GM12878 (cell line): Measurements from ENCODE around the gene ATL1. TPM values are rescaled to one million over a fixed set of nuclear protein-coding genes. Genes with fewer than 3 reads are reported as not detected.
A peak's percentile ranks its signal among the peaks of the same experiment; 100 is the strongest.

Source experiments
- ATAC-seq: fragments of 200-7000 bp; cut with Tn5 transposase; 3 replicates; pipeline ENCODE4 v1.9.1; 2020; ENCODE audit warnings: mild to moderate bottlenecking, moderate library complexity
- BruUV-seq: library from RNA; stranded (reverse); fragments of 400-500 nt; replicated peaks from 2 replicates; lab custom pipeline; 2021; lab: Mats Ljungman, UMichigan
- CTCF ChIA-PET: fragments of 300-600 bp; sonication (Branson Sonifier 250); formaldehyde crosslinking; extraction: SDS; loops from one replicate; lab custom pipeline; 2021; ENCODE audit warnings: inconsistent platforms; lab: Yijun Ruan, JAX
- POLR2A ChIA-PET: fragments of 350-600 bp; formaldehyde crosslinking; extraction: SDS; loops from one replicate; lab custom pipeline; 2021; ENCODE audit warnings: inconsistent platforms; lab: Charles Lee
- RAD21 ChIA-PET: fragments of 300-600 bp; sonication (Branson Sonifier 250); formaldehyde crosslinking; loops from one replicate; lab custom pipeline; 2023; ENCODE audit warnings: antibody characterized with exemption; ENCODE audit not compliant: unreplicated experiment; lab: Charles Lee
- SMC1A ChIA-PET: fragments of 300-600 bp; sonication (Branson Sonifier 250); formaldehyde crosslinking; loops from one replicate; lab custom pipeline; 2023; ENCODE audit not compliant: unreplicated experiment, uncharacterized antibody; lab: Charles Lee
- DNase-seq: peaks from one replicate; pipeline ENCODE4 v3.0.0-alpha.2; 2011; ENCODE audit warnings: low read depth, low spot score
- FAIRE-seq: peaks from 3 replicates; lab custom pipeline; 2011; peaks lifted over from hg19 to GRCh38; lab: Jason Lieb, UNC
- H2AFZ ChIP-seq: 2 replicates; pipeline ENCODE4 v1.6.0; 2011; ENCODE audit warnings: low read depth, low read length, control low read depth; ENCODE audit not compliant: control insufficient read depth
- H3K27ac ChIP-seq: 2 replicates; pipeline ENCODE4 v1.5.1; 2011; ENCODE audit warnings: control low read depth; ENCODE audit not compliant: control insufficient read depth, insufficient read depth
- H3K27me3 ChIP-seq, 2 experiments: replicated peaks in 1 of 2; 2 replicates each; pipeline versions ENCODE4 v1.6.0 to v1.6.1; 2011; ENCODE audit warnings: low read length in 1 of 2; ENCODE audit not compliant: control insufficient read depth in 2 of 2, insufficient read depth in 2 of 2
- H3K36me3 ChIP-seq, 2 experiments: 2 replicates each; pipeline ENCODE4 v1.5.1; 2011; ENCODE audit warnings: low read length in 1 of 2; ENCODE audit not compliant: control insufficient read depth in 2 of 2, insufficient read depth in 2 of 2
- H3K4me1 ChIP-seq: 2 replicates; pipeline ENCODE4 v1.6.1; 2011; ENCODE audit warnings: mild to moderate bottlenecking, low read length, moderate library complexity, mixed read lengths; ENCODE audit not compliant: control insufficient read depth, insufficient read depth
- H3K4me2 ChIP-seq: 2 replicates; pipeline ENCODE4 v1.6.0; 2011; ENCODE audit warnings: control low read depth; ENCODE audit not compliant: control insufficient read depth, insufficient read depth
- H3K4me3 ChIP-seq: fragments of 200-600 bp; sonication (generic); 2 replicates; pipeline ENCODE4 v1.5.1; 2016
- H3K79me2 ChIP-seq: 2 replicates; pipeline ENCODE4 v1.6.0; 2011; ENCODE audit warnings: low read length; ENCODE audit not compliant: control insufficient read depth, insufficient read depth
- H3K9ac ChIP-seq: 2 replicates; pipeline ENCODE4 v1.8.0; 2011; ENCODE audit warnings: low read length, control low read depth, mixed read lengths; ENCODE audit not compliant: control insufficient read depth, insufficient read depth
- H3K9me3 ChIP-seq: replicated peaks from 3 replicates; pipeline ENCODE4 v1.5.1; 2011; ENCODE audit warnings: mild to moderate bottlenecking, low read length; ENCODE audit not compliant: control insufficient read depth, insufficient read depth
- H4K20me1 ChIP-seq: 2 replicates; pipeline ENCODE4 v1.6.0; 2011; ENCODE audit not compliant: control insufficient read depth, insufficient read depth
- DPF2 ChIP-seq: fragments of 450-650 bp; IDR thresholded peaks from 2 replicates; pipeline ENCODE4 v1.6.1; 2017; ENCODE audit warnings: mild to moderate bottlenecking
- EED ChIP-seq: sonication (generic); IDR thresholded peaks from 2 replicates; pipeline ENCODE4 v1.6.1; 2016; ENCODE audit warnings: antibody characterized with exemption, low read depth
- IKZF1 ChIP-seq: fragments of 450-650 bp; conservative IDR thresholded peaks from 2 replicates; pipeline ENCODE4 v1.6.1; 2017; ENCODE audit warnings: antibody characterized with exemption, mild to moderate bottlenecking
- IKZF2 ChIP-seq, 2 experiments: fragments of 450-650 bp; IDR thresholded peaks; 2 replicates each; pipeline ENCODE4 v1.6.1; 2017; ENCODE audit warnings: mild to moderate bottlenecking in 2 of 2, moderate library complexity in 2 of 2
- SIX5 ChIP-seq: IDR thresholded peaks from 2 replicates; pipeline ENCODE4 v1.6.1; 2011; ENCODE audit warnings: mild to moderate bottlenecking, low read depth, low read length, moderate library complexity; ENCODE audit not compliant: severe bottlenecking
- TCF3 ChIP-seq: IDR thresholded peaks from 2 replicates; pipeline ENCODE4 v1.6.1; 2012; ENCODE audit warnings: low read depth, mild to moderate bottlenecking, low read length, borderline replicate concordance; ENCODE audit not compliant: insufficient read depth
- ZBTB40 ChIP-seq: fragments of 450-650 bp; IDR thresholded peaks from 2 replicates; pipeline ENCODE4 v1.6.1; 2016; ENCODE audit warnings: mild to moderate bottlenecking, moderate library complexity, borderline replicate concordance
- ZSCAN29 ChIP-seq: fragments of 450-650 bp; IDR thresholded peaks from 2 replicates; pipeline ENCODE4 v1.6.1; 2017; ENCODE audit warnings: mild to moderate bottlenecking, moderate library complexity
- WGBS: methylation state at CpG from one replicate; pipeline ENCODE4 v1.1.6; 2016; ENCODE audit warnings: low lambda C conversion rate; ENCODE audit not compliant: insufficient replicate concordance, insufficient coverage; ENCODE audit errors: missing lambda C conversion rate; 5-methylcytosine and 5-hydroxymethylcytosine counted together
- in situ Hi-C: fragments of 300-500 bp; cut with MboI; formaldehyde crosslinking; loops from 9 replicates; pipeline ENCODE4 v1.14.3; 2018; ENCODE audit warnings: mixed read lengths
- intact Hi-C: fragments of 100-400 bp; cut with micrococcal nuclease; formaldehyde crosslinking; loops from one replicate; pipeline ENCODE4 v1.14.2; 2022; ENCODE audit not compliant: unreplicated experiment
- polyA plus RNA-seq, 11 experiments: library from polyadenylated mRNA; depleted of rRNA in 4 of 11; unstranded in 6 of 11; stranded (reverse) in 5 of 11; fragments of >200 nt; fragmentation: Nextera tagmentation in 4 of 11; fragmentation: Illumina TruSeq in 1 of 11; extraction: Ambion mirVana in 4 of 11; extraction: Trizol in 1 of 11; gene quantifications; 1 replicate in 1 of 11; 2 replicates in 10 of 11; pipeline versions ENCODE4 v1.2.1 to v1.2.3, GENCODE V29; 2011 to 2016; ENCODE audit warnings: inconsistent platforms in 2 of 11, missing spikeins in 2 of 11, low read depth in 1 of 11
- total RNA-seq, 4 experiments: library from RNA; depleted of rRNA in 3 of 4; stranded (reverse); fragments of >200 nt in 3 of 4; fragmentation: Illumina TruSeq in 1 of 4; extraction: Trizol in 1 of 4; gene quantifications; 2 replicates each; pipeline versions ENCODE4 v1.2.1 to v1.2.3, GENCODE V29; 2013 to 2021
- TF ChIP-seq, protein P1 (sequence below): fragments of 450-650 bp; IDR thresholded peaks from 2 replicates; pipeline ENCODE4 v1.6.1; 2017; ENCODE audit warnings: mild to moderate bottlenecking, moderate library complexity
- TF ChIP-seq, protein P2 (sequence below): IDR thresholded peaks from 2 replicates; pipeline ENCODE4 v1.6.1; 2011; ENCODE audit warnings: low read depth, mild to moderate bottlenecking, low read length, moderate library complexity, borderline replicate concordance; ENCODE audit errors: extremely low read depth

The ATL1 gene
- total and polyA plus RNA-seq, 10 of the 15 experiments (the other 5 are each of a cell fraction or from before 2014, with no cell fraction given): 0.11 to 1.2 (median 0.58) TPM; not detected in 1

DNA sequence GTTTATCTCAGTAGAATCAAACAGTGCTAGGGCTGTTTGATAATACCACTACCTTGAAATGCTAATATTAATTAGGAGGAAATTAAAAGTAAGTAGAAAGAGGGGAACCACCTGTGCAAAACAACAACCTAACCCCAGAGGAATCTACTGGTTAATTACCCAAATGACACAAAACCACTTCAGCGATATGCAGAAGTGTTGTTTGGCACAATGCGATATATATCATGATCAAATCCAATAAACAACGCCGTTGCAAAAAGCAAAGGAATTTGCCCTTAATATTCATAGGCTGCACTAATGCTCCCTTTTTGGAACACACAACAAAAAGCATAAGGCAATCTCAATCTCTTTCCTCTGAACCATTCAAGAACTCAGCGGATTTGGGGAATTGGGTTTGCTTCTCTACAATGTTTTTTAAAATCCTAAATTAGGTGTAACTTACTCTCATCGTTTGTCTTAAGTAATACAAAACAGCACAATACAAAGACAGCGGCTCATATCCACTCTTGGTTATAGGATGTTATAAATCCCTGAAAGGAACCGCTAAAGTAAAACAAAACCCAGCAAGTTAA is 29.1 kb upstream of the ATL1 start (continued):
- TF ChIP-seq, protein P1, sequence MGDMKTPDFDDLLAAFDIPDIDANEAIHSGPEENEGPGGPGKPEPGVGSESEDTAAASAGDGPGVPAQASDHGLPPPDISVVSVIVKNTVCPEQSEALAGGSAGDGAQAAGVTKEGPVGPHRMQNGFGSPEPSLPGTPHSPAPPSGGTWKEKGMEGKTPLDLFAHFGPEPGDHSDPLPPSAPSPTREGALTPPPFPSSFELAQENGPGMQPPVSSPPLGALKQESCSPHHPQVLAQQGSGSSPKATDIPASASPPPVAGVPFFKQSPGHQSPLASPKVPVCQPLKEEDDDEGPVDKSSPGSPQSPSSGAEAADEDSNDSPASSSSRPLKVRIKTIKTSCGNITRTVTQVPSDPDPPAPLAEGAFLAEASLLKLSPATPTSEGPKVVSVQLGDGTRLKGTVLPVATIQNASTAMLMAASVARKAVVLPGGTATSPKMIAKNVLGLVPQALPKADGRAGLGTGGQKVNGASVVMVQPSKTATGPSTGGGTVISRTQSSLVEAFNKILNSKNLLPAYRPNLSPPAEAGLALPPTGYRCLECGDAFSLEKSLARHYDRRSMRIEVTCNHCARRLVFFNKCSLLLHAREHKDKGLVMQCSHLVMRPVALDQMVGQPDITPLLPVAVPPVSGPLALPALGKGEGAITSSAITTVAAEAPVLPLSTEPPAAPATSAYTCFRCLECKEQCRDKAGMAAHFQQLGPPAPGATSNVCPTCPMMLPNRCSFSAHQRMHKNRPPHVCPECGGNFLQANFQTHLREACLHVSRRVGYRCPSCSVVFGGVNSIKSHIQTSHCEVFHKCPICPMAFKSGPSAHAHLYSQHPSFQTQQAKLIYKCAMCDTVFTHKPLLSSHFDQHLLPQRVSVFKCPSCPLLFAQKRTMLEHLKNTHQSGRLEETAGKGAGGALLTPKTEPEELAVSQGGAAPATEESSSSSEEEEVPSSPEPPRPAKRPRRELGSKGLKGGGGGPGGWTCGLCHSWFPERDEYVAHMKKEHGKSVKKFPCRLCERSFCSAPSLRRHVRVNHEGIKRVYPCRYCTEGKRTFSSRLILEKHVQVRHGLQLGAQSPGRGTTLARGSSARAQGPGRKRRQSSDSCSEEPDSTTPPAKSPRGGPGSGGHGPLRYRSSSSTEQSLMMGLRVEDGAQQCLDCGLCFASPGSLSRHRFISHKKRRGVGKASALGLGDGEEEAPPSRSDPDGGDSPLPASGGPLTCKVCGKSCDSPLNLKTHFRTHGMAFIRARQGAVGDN: no peak
- TF ChIP-seq IKZF1: no peak

DNA sequence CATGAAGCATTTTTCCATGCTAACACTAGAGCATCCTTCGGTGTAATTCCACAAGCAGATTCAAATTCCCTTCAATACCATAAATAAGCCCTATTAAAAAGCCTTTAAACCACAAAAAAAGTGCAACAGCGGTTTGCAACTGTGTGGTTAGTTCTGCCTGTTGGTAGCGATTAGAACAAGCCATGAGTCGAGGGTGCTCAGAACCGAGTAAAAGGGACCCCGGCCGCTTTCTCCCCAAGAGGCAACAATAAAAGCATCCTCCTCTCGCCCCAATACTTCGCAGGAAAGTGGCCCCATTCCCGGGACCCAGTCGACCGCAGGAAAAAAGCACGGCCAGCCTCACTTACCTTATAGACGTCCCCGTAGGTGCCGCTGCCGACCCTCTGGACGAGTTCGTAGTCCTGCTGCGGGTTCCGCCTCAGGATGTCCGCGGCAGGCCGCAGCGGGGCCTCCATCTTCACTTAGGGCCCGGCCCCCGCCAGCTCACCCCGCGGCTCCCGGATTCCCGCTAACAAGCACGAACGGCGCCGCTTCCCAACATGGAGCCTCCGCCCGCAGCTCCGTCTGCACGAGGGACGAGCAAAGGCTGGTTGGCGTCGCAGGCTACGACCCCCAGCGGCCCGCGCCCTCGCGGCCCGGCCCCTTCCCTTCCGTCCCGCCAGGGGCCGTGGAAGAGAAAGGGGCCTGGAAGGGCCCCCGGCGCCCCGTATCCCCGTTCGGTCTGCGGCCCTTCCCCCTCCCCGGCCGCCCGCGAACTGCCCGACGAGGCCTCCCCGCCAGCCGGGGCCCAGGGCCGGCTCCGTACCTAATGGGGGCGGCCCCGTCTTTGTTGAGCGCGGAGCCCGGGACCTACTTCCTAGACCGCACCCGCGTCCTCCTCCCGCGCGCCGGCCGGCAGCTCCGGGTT is 28.1 kb upstream of the ATL1 start:
- under 1% methylated on average over 66 of the region's 82 CpGs for WGBS
- Histone ChIP-seq H3K27me3 (no peaks in the 10 kb centered on the region), H3K27ac (peak overlapping the region; percentile 75), H3K36me3 (no peaks in the 10 kb centered on the region), H2AFZ (peak overlapping the region; percentile 98), H3K79me2 (peaks cover 35% of the 10 kb centered on the region), H4K20me1 (no peaks in the 10 kb centered on the region), H3K4me3 (peak overlapping the region; percentile 81), H3K4me1 (peaks cover 10% of the 10 kb centered on the region), H3K4me2 (peak overlapping the region; percentile 48), H3K9me3 (no peaks in the 10 kb centered on the region; the same call in 2 of the 3 replicates), H3K9ac (peak overlapping the region; percentile 73)
- DNase-seq (no peak), FAIRE-seq (no peak), ATAC-seq (peak; percentile 35)
- ChIA-PET CTCF (interaction anchor here (0.9 to 2.0 kb wide), 8 partner anchors 9 to 211 kb away, joined by 3 to 11 read pairs (median 3); no protein-coding TSS in a partner anchor), SMC1A (interaction anchor here (1.0 to 1.6 kb wide), 6 partner anchors 9 to 678 kb away, joined by 3 to 8 read pairs (median 5); no protein-coding TSS in a partner anchor), POLR2A (interaction anchor here (0.8 kb wide), 1 partner anchor 208 kb away, joined by 3 read pairs; no protein-coding TSS in a partner anchor), RAD21 (interaction anchor here (0.8 to 3.0 kb wide), 7 partner anchors 9 to 530 kb away, joined by 3 to 14 read pairs (median 4); no protein-coding TSS in a partner anchor)
- in situ Hi-C loops (loop anchor here (5.0 kb wide), 1 partner anchor 680 kb away; the partner anchor contains the start of gene NEMF), intact Hi-C loops (loop anchor here (1.0 to 5.0 kb wide), 6 partner anchors 190 to 900 kb away; partner anchors contain the start of genes NEMF and SOS2)
- no TSS peak for BruUV-seq
- TF ChIP-seq IKZF2 (IDR thresholded peaks at IDR 0.05) (peak in 1 of 2 experiments; percentile 45; a peak in 1 of 4 replicates), SIX5 (no peak), ZSCAN29 (0 out of 2 replicates have a peak, but pooled peaks have one; percentile 56), DPF2 (peak; percentile 78; the same call in 1 of the 2 replicates), EED (peak; percentile 28; the same call in 1 of the 2 replicates), TCF3 (no peak), ZBTB40 (0 out of 2 replicates have a peak, but pooled peaks have one; percentile 9)
- TF ChIP-seq, protein P2, sequence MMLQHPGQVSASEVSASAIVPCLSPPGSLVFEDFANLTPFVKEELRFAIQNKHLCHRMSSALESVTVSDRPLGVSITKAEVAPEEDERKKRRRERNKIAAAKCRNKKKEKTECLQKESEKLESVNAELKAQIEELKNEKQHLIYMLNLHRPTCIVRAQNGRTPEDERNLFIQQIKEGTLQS: no peak
